ENCODE data around the gene PIGS.
A peak's percentile ranks its signal among the peaks of the same experiment; 100 is the strongest.
"Not testable (repeated sequence)": the region's sequence is repeated elsewhere in the genome, so short reads cannot be mapped to it uniquely, and the experiment has no call there.

The PIGS gene

GRCh38 chr17:28578246-28579195 lies 7.2 kb upstream of the PIGS start:
- no peak for DNase-seq

DNA sequence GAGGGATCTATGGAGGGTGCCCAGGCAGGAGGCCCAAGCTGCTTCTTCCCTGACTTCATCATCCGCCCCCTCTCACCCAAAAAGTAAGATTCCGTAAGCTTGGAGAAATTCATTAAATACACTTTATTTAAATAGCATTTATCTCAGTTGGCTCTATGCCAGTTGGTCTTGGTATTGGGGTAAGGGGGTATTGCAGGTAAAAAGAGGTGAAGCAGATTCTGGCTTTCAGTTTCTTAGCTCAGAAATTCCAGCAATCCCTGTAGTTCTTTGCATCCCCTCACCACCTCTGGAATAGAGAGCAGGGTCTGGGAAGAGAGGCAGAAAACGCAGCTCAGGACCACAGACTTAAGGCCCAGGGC lies 6.1 kb upstream of the PIGS start:
- DNase-seq = no peak

DNA sequence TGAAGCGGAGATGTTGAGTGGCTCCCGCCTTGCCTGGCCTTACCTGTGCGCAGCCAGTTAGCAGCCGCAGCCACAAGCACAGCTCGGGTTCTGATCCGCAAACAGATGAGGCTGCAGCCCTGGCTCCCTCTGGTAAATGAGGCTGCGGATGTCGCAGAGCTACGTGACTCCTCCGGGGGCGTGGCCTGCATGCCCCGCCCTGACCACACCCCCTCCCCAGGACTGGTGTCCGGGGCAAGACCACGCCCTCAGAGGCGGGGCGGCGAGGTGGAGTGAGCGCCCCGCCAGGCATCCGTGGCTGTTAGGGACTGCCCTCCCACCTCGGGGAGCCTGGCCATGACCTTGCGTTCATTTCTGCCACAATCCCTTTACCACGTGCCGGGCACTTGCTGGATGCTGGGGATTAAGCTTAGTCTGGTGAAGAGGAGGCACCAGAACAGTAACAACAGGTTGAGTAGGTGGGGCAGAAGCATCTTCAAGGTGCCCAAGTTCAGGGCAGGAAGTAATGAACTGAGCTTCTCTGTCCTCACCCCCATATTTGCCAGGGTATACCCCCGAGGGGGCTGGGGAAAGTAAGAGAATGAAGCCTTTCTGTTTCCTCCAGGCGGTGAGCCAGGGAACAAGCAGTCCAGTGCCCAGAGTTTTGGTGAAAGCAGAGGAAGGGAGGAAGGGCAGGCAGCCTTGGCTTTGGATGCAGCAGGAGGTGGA lies 5.6 kb upstream of the PIGS start, which contains the start of gene ALDOC:
ALDOC (minus strand) TSS at position 138 of the 708 bp plus-strand sequence. CDS start 1,363 bp downstream, outside the sequence.
- DNase-seq = peak; percentile 99

- DNase-seq = not testable (repeated sequence)
These were observed 4.7 kb upstream of the PIGS start for GRCh38 chr17:28576016-28576415.

DNA sequence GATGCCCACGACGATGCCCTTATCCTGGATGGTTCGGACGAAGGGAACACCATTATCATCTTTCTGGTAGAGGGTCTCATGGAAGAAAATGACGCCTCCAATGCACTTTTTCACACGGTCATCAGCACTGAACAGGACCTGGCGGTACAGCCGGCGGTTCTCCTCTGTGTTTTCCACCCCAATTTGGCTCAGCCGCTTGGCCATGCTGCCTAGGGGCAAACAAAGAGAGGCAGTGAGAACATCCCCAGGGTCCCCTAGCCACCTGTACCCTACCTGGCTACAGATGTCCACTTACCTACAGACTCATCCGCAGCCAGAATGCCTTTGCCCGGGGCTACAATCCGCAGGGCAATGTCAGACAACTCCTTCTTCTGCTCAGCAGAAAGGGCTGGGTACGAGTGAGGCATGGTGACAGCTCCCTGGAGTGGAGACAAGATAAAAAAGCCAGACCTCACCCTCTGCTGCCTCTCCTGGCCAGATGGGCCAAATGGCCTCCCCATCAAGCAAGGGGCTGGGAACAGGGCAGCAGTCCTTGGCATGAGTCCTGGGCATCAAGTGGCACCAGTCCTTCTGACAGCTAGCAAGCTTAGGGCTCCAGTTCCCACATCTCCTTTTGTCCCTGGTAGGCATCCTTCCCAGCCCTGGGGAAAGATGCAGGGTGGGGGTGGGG lies 3.9 kb upstream of the PIGS start:
- no peak for DNase-seq

- DNase-seq = no peak
These were observed 3.2 kb upstream of the PIGS start for GRCh38 chr17:28574526-28574925.

DNA sequence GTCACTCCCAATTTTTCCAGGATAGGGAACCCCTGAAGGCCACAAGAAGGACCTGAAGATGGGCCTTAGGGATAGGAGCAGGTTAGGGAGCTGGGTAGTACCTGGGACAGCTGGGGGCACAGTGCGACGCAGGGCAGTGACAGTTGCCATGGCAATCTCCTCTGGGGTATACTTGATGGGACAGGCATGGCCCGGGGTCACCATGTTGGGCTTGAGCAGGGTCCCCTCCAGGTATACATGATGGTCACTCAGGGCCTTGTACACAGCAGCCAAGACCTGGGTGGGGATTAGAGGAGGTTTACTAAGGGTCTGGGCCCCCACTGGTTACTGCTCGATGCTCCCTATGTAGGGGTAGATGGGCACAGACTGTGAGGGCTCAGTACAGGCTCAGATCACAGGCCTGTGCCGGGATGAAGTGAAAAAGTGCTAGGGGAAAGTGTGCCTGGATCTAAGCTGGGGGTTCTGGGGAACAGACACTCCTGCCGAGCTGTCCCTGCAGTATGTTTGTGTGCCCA lies 2.7 kb upstream of the PIGS start:
- no peak for DNase-seq

GRCh38 chr17:28573521-28573920 lies 2.2 kb upstream of the PIGS start:
- DNase-seq = no peak

DNA sequence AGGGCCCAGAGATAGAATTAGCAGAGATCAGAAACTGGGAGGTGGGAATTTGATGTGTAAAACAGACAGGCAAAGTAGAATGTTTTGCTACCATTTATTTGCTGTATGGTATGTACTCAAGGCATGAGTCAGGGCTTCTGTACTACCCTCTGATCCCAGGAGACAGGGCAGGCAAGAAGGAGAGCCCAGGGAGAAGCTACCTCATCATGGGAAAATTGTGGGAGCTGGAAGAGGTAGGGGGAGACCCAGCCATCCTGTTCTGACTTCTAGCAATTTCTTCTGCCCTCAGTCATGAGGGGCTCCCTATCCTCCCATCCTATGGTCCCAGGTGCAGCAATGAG lies 1.7 kb upstream of the PIGS start:
- no peak for DNase-seq

DNA sequence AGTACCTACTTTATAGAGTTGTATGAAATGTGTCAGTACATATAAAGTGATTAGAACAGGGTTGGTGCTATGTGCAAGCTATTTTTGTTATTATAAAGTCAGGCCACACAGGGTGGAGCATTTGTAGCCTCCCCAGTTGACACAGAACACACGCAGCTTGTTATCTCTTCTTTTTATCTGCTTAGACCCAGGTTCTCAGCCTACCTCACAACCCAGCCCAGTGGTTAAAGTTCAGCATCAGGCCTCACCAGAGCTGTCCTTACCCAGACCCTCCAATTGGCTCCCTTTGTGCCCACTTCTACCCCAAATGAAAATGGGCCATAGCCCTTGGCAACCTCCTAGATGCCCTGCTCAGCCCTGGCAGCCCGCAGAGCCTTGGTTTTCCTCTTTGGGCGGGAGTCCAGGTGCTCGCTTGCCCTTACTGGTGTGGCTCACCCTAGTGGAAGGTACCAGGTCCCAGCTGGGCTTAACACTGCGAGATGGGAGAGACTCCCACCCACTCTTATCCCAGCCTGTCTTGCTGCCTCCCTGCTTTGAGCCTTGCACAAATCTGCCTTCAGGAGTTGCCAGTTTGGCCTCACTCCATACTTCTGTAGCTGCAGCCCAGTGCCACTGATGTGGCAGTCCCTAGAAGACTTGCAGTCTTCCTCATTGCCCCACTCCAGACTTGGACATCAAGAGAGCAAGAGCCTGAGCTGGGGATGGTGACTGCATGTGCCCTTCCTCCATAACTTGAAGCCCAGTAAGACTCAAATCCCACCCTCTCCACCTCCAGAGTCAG lies 1.1 kb upstream of the PIGS start:
- no peak for DNase-seq

- peak; percentile 64 for DNase-seq
These were observed 486 bp downstream of the PIGS start for GRCh38 chr17:28570716-28571360.

DNA sequence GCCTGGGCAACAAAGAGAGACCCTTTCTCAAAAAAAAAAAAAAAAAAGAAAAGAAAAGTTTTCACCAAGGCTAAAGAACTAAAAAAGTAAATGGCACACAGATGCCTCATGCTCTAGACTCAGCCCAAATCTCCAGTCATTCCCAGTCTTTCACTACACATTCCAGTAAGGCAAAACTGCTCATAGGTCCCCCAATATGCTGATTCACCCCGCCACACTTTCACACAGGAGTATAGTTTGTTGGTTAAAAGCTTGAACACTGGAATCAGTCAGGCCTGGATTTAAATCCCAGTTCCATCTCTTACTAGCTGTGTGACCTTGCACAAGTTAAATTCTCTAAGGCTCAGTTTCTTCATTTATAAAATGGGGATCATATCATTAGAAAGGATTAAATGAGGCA lies 1.9 kb downstream of the PIGS start:
- no peak for DNase-seq

GRCh38 chr17:28567604-28568003 lies 3.7 kb downstream of the PIGS start:
- DNase-seq = no peak

DNA sequence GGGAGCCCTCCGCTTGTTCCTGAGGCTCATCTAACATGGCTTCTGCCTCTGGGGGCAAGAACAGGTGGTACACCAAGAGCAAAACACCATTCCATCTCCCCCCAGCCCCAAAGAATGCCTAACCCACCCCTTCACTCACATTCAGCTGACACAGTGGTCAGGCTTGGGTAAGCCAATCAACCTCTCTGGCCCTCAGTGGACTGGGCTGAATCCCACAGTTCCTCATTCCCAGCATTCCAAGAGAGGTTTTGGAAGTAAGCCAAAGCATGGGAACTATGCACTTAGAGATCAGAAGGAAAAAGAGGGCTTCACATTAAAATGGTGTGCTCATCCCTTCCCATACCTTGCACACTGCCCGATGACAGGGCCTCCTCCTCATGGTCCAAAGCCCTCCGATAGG lies 7.8 kb downstream of the PIGS start:
- no peak for DNase-seq

DNA sequence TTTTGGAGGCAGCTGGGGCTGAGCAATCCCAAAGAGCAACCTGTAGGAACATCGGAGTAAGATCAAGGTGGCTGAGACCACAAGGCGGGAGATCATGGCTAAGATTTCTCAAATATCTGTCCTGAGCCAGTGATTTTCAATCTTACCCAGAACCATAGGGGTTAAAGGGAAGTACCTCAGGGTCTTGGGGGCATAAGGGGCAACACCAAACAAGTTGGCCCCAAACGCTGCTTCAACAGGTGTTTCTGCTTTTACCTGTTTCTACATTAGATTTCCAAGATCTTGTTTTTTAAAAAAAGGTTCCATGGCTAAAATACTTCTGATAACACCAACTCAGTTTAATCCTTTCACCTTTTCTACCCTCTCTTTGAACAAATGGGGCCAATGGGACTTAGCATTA lies 16.3 kb downstream of the PIGS start:
- DNase-seq = no peak

DNA sequence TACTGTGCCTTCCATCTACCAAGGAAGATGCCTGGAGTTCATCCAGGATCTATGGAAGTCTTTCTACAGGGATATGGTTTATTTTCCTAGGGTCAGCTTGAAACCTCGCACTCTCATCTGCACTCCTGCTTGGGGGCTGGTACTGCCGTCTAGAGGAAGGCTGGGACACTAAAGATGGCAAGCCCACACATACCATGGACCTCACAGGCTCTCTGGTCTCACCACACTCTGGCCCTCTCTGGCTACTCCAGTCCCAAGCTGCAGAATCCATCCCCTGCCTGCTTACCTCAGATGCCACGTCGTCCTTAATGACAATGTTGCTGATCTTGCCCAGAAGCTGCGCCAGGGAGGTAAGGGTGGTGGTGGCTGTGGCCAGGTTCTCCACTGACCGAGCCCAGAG lies 16.8 kb downstream of the PIGS start:
- no peak for DNase-seq

DNA sequence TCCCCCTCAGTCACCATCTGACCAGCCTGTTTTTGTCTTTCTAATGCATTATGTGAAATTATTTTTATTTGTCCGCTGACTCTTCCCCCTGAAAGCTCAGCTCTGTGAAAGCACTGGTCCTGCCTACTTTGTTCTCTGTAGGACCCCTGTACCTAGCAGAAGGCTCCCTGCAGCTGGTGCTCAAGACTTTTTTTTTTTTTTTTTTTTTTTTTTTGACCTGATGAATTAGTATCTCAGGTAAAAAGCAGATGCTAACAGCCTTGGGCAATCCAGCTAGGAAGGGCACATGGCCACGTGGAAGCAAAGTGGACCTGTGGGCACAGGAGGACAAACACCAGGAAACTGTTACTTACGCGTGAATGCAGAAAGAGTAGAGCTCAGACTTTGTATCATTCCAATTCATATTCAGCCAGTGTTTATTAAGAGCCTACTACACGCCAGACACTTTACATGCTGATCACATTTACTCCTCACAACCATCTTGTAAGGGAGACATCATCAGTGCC lies 18.3 kb downstream of the PIGS start:
- DNase-seq = no peak

DNA sequence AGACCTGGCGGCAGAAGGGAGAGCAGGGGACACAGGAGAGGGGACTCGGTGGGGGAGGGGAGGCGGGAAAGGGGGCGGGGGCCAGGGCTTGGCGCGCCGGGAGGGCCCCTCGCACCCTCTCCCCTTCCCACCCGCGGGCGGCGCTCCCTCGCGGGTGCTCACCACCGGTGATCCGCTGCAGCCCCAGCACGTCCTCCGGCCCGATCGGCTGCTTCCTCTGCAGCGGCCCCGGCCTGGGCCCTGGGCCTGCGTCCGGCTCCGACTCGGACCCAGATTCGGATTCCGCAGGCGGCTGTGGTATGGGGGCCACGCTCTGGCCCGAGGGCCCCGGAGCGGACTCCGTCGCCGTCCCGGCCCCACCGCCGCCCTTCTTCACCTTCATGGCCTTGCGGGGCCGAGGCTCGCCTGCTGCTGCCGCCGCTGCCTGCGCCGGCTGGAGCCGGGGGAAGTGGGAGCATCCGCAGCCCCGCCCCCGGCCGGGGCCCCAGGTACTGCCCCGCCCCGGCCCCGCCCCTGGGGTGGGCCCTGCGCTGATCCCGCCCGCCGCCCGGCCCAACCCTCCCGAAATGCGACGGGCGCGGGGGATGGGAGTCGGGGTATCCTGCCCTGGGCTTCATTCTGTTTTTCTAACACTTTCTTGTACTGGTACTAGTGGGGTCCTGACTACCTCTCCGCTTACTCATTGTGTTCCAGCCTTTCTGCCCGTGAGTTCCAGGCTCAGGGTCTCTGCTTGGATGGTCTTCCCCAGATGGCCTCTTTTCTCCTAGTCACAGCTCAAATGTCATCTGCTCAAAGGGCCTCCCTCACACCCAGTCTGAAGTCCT lies 18.9 kb downstream of the PIGS start, which contains the start of gene UNC119:
UNC119 (minus strand) TSS at position 449 of the 824 bp plus-strand sequence; CDS start at position 382, 67 bp downstream.
- peak; percentile 86 for DNase-seq

DNA sequence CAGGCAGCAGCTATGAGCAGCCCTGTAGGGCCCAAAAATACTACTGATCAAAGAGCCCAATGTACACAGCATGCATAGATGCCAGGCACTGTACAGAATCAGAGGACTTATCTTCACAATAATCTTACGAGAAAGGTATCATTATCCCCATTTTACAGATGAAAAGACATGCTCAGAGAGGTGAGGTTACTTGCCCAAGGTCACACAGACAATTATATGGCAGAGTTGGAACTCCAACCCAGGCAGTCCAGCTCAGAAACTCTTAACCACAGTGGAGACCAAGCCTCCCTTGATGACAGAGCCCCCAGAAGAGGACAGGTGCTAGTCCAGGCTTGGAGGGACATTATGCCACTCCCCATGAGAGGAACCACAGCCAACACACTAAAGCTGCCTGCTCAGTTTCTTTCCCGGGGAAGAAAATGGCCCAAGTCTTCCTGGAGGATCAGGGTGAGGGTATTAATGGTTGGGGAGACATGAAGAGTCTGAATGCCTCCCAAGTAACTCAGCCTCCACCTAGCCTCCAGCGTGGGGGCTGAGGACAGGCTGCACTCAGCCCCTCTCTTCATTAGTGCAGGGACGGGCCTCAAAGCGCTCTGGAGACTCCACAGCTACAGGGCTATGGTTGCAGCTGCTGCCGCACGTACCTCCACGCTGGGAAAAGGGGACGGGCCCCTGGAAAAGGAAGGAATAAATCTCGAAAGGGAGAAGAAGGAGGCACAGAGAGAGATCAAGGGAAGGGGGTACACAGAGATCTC lies 19.7 kb downstream of the PIGS start:
- no peak for DNase-seq

- no peak for DNase-seq
These were observed 20.5 kb downstream of the PIGS start for GRCh38 chr17:28550858-28551257.
